GM04503 (cell line): ENCODE data around the gene RPS26.
"Not testable (repeated sequence)": the region's sequence is repeated elsewhere in the genome, so short reads cannot be mapped to it uniquely, and the experiment has no call there.

ENCODE experiments used
- DNase-seq: peaks from one replicate; pipeline ENCODE4 v3.0.0-alpha.2; 2012; ENCODE audit warnings: low read depth

RPS26 gene

DNA sequence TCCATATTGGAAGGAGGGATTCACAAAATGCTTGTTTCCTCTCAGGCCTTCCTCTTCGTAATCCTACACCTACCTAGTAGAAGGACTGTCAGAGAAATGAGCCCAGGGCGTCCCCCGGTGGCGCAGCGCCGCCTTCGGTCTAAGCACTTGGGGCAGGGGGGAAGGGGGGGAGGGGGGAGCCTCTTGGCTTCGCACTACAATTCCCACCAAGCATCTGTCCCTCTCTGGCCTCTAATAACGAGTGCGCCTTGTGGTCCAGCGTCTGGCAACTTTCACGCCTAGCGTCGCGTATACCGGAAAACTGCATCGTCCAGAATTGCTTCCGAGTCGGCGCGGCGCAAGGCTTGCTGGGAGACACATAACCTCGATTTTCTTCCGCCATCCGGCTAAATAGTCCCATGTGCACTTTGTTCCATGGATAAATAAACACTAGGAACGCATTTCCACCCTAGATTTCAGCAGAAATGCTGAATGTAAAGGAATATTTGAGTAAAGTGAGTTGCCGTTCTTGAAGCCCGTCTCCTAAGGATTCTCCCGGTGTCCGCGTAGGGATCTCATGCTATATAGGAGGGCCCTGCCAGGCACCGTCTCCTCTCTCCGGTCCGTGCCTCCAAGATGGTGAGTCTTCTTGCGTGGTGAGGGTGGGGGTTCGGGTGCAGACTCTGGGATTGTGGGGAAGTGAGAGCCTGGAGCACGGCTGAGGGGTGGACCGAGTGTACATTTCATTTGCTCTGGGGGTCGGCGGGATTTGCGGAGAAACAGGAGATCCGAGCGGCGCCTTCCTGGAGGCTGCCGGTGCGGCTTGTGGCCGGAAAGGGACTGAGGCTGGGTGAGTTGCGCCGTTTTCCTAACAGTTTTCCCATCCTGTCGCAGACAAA, at the start of gene RPS26:
RPS26 (plus strand) TSS at position 367 of the 878 bp plus-strand sequence; CDS start at position 616, 249 bp downstream.
- DNase-seq: peak; percentile 97

DNA sequence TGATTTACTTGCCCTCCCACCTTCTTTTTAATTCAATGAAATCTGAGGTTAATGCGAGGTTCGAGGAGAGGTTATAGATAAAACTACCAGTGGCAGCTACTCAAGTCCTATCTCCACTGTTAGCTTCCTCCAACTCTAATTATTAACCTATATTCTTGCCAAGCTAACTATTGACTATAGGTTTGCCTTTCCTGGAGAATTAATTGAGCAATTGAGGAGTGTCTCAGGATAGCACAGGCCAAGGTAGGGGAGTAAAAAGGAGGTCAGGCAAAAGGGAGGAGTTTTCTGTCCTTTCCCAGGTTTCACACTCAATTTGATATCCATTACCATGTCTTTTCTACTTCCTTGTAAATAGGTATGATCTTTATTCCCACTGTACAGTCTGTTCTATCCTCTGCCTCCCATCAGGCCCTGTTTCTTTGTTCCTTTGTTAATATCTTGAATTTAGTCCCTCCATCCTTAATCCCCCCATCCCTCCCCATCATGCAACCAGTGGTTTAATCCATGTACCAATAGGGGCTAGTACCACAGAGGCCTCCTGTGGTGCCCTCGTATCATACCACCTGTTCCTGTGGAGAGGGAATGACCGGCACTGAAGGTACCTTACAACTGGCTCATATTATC, 48.4 kb upstream of the RPS26 start:
- no peak for DNase-seq

DNA sequence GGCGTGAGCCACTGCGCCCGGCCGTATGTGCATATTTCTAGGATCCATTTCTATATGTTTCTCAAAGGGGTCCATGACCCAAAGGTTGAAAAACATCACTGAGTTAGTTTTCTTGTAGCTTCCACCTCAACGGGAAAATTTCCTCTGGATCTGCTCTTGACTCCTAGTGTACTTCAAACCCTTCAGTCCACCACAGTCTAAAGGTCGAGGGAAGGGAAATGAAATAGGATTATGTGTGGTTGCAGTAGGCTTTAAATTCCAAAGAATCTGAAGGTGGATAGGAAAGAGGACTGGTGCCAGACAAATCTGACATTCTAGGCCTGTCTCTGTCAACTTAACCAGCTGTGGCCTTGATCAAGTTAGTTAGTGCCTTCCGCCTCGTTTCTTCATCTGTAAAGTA, 46.4 kb upstream of the RPS26 start:
- no peak for DNase-seq

DNA sequence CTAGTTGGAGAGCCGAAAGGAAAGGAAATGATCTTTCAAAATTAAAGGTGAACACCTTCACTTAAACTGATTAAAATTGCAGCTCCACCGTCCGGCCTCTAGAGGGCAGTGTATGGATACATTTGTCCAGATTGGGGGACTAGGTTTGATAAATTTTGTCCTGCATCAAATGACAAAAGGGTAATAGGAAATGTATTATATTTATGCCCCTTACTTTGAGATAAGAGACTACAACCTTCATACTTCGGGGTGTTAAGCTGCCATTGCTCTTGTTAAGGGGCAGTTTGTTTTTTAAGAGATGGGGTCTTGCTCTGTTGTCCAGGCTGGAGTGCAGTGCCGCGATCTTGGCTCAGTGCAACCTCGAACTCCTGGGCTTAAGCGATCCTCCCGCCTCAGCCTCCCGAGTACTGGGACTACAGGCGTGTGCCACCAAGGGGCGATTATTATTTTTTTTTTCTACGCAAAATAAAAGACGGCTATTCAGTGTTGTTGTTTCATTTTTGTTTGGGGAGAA, 45.5 kb upstream of the RPS26 start:
- no peak for DNase-seq

DNA sequence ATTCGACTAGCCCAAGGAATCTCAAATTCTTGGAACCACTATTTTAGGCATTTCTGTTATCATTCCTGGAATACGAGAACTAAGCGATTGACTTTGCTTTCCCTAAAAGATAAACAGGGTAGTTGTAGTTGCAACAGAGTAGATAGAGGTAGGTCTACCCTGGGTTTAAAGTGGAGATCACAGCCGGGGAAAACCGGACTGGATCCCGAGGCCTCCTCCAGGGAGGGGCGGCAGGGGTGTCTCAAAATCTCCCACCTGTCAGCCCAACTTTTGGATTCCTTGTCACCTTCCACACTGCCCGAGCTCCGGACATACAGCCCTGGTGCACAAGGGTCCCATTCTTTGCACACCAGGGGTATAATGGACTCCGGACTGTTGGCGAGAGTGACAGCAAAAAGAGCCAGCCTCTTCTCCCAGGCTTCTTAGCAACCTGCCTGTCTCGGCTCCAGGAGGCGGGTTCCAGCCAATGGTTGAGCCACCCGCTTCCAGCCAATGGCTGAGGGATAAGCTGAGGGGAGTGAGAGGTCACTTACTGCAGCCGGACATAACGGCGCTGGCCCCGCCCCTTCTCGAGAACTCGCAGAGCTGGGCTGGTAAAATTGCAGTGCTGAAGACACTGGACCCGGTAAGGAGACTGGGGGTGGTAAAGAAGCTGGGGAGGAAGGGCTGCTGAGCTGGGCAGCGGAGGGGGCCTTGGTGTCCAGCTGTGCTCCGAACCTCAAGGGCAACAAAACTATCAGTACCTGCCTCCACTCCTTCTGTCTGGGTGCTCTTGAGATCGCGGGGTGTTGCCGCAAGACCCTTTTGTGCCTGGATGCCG, 44.8 kb upstream of the RPS26 start, which contains the start of gene SUOX:
SUOX (plus strand) TSS at position 562 of the 820 bp plus-strand sequence. CDS start 4,946 bp downstream, outside the sequence.
- peak; percentile 83 for DNase-seq

DNA sequence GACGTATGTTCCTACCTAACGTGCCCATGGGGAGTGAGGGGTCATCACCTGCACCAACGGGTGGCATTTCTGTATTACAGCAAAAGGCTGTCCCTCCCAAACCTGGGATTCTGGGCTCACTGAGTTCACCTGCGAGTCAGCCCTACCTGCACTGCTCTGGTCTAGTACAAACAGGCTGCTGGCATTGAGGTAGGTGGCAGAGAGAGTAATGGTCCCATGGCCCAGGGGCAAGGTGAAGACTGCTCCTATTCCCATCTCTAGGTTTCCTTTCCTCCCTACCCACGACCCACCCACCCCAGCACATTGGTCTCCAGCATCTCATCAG, 44.2 kb upstream of the RPS26 start:
- no peak for DNase-seq

DNA sequence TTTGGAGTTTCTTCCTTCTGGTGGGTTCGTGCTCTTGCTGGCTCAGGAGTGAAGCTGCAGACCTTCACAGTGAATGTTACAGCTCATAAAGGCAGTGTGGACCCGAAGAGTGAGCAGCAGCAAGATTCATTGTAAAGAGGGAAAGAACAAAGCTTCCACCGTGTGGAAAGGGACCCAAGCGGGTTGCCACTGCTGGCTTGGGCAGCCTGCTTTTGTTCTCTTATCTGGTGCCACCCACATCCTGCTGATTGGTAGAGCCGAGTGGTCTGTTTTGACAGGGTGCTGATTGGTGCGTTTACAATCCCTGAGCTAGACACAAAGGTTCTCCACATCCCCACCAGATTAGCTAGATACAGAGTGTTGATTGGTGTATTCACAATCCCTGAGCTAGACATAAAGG, 42.2 kb upstream of the RPS26 start:
- not testable (repeated sequence) for DNase-seq

DNA sequence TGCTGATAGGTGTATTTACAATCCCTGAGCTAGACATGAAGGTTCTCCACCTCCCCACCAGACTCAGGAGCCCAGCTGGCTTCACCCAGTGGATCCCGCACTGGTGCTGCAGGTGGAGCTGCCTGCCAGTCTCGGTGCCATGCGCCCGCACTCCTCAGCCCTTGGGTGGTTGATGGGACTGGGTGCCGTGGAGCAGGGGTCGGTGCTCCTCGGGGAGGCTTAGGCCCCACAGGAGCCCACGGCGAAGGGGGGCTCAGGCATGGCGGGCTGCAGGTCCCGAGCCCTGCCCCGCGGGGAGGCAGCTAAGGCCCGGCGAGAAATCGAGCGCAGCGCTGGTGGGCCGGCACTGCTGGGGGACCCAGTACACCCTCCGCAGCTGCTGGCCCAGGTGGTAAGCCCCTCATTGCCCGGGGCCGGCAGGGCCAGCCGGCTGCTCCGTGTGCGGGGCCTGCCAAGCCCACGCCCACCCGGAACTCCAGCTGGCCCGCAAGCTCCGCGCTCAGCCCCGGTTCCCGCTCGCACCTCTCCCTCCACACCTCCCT, 41.6 kb upstream of the RPS26 start:
- not testable (repeated sequence) for DNase-seq

DNA sequence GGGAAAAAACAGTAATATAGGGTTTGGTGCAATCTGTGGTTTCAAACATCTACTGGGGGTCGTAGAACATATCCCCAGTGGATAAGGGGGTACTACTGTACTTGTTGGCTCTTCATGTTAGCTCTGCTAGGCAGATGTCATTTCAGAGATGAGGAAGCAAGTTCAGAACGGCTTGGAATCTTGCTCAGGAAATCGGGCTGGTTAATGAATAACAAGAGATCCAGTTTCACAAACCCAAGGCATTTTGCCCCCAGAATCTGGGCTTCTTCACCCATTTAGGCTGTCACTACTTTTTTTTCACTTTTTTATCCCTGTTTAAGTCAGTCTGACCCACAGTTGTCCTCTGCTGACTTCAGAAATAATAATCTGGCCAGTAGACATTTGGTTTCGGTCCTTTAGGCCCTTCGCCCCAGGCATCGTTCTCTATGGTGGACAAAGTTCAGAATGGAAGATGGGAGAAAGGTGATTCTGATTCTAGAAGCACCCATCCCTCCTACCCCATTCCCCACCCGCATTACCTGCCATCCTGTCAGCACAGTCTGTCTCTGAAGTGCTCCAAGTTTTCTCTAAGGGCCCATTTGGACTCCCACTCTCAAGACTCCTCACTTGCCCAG, 40.1 kb upstream of the RPS26 start:
- no peak for DNase-seq

DNA sequence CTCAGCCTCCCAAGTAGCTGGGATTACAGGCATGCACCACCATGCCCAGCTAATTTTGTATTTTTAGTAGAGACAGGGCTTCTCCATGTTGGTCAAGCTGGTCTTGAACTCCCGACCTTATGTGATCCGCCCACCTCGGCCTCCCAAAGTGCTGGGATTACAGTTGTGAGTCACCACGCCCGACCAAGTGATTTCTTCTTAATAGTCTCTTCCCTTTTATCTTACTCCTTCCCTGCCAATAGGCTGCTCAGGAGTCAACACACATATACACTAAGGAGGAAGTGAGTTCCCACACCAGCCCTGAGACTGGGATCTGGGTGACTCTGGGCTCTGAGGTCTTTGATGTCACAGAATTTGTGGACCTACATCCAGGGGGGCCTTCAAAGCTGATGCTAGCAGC, 38.3 kb upstream of the RPS26 start:
- DNase-seq: not testable (repeated sequence)

DNA sequence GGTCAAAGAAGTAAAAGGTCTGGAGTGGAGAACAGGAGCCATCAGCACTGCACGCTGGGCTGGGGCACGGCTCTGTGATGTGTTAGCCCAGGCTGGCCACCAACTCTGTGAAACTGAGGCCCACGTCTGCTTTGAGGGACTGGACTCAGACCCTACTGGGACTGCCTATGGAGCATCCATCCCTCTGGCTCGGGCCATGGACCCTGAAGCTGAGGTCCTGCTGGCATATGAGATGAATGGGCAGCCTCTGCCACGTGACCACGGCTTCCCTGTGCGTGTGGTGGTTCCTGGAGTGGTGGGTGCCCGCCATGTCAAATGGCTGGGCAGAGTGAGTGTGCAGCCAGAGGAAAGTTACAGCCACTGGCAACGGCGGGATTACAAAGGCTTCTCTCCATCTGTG, 37.5 kb upstream of the RPS26 start:
- no peak for DNase-seq

DNA sequence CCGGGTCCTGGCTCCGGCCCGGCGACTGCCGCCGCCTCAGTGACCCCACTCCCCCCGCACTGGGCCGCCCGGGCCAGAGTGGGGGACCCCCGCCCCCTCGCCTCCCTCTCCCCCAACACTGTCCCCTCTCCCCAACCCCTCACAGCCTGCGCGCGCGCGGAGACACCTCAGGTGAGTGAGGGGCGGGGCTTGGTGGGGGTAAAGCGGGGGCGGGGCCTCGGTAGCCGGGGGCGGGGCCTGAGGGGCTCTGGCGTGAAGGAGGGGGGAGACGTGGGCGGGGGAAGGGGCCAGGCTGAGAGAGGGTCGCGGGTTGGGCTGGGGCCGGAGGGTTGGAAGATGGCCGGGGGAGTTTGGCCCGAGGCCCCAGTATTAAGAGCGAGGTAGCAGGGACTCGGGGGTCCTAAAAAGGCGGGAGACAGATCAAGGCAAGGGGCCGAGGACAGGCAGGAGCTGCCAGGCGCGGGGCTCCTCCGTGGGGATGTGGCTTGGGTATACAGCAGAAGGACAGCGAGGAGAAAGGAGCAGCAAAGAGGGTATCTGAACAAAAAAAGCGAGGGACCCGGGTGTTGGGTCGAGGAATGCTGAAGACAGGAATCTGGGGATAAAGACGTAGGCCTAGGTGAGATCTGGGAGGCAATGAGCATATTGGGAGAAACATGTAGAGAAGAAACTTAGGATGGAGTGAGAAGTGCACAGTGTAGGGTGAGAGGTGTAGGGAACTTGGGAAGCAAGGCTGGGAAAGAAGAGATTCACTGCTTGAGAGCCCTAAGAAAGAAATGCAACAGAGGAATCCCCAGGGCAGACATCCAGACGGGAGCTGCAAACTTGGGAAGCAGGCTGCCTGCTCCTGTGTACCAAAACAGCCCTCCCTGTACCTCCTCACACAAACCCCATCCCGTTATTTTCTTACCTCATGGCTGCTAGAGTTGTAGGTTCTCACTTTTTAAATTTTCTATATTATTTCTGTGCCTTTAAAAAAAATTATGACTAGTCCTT, 33.9 kb upstream of the RPS26 start:
- DNase-seq: no peak

DNA sequence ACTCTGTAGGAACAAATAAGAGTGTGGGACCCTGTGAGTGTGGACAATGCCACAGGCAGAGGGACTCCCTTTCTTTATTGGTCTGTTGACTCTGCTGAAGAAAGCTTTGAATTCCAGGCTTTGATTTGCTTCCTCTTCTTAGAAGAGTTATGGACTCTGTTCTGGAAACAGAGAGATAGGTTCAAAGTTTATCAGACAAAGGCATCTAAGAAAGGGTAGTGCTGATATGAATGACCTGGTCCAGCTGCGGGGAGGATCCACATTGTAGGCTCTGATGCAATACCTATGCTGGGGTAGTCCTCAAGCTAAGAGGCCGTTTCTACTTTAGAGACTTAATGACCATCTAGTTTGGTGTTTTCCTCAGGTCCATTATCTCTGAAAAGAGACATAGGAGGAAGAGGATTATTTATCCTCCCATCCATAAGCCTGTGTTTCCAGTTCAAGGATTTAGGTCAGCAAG, 31.6 kb upstream of the RPS26 start:
- DNase-seq: no peak

DNA sequence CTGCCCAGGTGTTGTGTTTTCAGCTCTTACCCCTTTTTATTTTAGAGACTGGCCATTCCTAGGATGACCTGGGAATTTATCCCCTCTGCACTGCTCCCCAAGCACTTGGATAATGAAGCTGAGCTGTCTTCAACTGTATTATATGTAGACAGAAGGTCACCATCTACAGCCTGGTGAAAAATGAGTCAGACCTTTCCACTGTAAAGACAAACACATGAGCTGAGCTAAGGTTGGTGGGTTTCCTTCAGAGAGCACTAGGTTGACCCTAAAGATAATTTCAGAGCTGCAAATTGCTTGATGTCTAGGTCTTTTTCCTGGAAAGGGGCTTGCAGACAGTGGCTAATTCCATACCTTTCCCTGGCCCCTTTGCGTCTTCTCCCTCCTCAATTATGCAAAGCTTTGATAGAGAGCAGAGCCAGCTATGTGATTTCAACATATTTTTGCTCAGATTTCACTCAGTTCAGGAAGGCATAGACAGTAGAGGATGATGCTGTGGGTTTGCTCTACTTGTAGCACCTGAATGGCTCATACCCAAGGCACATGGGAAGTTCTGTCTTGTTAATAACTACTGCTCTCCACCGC, 30.1 kb upstream of the RPS26 start:
- DNase-seq: no peak

DNA sequence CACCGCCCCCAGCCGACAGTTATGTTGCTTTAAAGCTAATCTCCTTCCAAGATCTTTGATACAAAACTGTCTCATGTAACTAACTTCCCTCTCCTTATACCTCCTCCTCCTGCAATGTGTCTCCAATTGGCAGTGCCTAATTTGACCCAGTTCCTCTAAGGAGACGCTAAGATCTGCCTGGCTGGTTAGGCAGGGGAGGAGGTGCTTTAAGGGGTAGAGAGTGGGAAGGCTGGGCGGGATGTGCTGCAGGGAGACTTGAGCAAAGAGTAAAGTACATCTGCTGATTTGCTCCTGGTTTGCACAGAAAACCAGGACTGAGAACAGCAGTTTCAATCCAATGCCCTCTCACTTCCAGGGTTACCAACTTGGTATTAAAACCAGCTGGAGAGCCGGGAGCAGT, 28.2 kb upstream of the RPS26 start:
- no peak for DNase-seq

DNA sequence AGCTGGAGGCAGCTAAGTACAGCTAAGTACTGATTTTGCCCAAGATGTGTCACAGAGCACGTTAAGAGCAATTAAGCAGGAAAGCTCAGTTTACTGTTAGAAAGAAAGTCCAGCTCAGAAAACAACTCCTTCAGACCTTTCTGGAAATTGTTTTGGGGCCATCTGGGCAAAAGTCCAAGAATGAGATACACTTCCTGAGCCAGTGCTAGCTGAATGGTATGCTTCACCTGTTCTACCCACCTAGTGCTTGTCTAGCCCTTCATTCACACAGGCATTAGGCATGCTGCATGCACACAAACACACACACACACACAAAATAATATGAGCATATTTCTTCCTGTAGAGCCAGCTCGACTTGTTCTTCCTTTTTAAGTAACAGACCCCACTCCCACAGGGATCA, 27.5 kb upstream of the RPS26 start:
- DNase-seq: no peak

DNA sequence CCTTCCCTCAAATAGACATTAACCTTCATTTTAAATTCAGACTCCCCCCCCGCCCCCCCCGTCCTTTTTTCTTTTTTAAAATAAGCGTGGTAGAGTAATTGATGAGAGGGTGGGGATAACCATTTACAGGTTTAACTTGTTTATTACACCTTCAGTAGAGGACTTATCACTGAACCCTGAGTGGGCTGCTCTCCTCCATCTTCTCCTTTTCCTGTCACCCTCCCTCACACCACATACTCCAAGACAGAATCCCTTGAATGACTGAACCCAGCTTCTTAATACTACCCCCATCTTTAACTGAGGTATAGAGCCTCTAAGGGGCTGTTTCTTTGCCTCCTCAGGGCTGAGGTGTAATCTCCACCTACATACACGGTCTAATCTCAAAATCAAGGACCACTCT, 24.5 kb upstream of the RPS26 start:
- DNase-seq: no peak

DNA sequence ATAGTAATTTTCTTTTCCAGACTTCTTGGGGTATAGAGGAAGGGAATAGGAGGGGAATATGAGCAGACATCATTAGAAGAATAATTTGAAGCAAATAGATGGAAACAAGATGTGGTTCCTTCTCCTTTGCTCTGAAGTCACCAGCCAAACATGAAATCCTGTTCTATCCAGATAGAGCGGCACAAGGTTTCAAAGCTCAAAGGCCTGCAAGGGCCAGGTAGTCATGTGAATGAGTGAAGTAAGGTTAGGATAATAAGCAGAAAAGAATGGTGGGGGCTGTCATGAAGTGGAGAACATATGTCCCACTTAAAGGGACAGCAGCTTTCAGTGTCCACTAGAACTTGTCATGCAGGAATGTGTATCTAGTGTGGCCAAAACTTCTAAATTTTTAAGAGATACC, 23.4 kb upstream of the RPS26 start:
- no peak for DNase-seq

DNA sequence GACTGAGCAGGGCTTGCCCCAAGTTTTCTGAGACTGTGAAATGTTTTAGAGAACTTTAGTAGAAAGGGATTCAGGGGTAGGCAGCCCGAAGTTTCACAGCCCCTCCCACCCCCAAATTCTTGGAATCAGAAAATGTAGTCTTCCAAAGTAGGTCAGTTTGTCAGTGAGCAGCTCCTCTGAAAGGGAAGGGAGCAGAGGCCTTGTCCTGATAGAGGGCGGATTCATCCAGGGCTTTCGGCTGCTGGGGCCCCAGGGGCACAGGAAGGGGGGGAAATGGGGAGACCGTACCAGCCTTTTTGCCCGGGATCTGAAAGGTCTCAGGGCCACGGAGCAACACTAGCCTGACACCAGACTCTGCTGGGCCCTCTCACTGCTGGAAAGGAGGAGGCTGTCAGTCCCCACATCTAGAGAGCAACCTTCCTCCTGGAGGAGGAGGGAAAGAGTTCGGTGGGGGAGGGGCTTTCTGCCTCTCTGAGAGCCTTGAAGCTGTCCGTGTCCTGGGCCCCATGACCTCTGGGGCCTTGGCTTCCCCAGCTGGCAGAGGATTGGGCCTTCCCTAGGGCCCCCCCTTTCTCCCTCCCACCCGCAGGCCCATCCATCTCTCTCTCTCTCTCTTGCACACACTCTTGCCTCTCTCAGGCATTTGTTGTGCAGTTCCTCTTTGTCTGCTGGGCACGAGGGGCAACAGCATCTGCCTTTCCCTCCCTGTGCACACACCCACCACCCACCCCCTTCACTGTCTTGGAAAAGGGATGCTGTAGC, 21.1 kb upstream of the RPS26 start, which contains the start of gene IKZF4:
IKZF4 (plus strand) TSS at position 621 of the 762 bp plus-strand sequence. CDS start 451 bp downstream, outside the sequence.
- no peak for DNase-seq
